ENCODE measurements around the gene ADH4. TPM values are rescaled to one million over a fixed set of nuclear protein-coding genes. Genes with fewer than 3 reads are reported as not detected.

Gene ADH4
- total RNA-seq, 1 experiment from 2014 or later = not detected

GRCh38 chr4:99134586-99134985 is 9.5 kb downstream of the ADH4 start:
- H2BK12ac ChIP-seq (ENCODE audit: insufficient read length, low read depth, low read length) = no peak overlapping the region
- H3K4me1 ChIP-seq (ENCODE audit: insufficient read depth, low read length) = no peaks in the 10 kb centered on the region
- H2BK15ac ChIP-seq (ENCODE audit: low read depth, low read length) = no peak overlapping the region
- no peak overlapping the region for H2BK120ac ChIP-seq (ENCODE audit: low read depth, low read length, poor library complexity, severe bottlenecking)
- H3K23ac ChIP-seq (ENCODE audit: insufficient read length, low read depth, low read length) = no peak overlapping the region
- no peak overlapping the region for H3K14ac ChIP-seq (ENCODE audit: insufficient read depth, low read length)
- H4K5ac ChIP-seq (ENCODE audit: insufficient read length, low read depth, low read length) = no peak overlapping the region
- Mint-ChIP-seq H3K36me3 (ENCODE audit: insufficient read depth in 1 of 3, low read depth in 3 of 3) (peaks cover 2 to 3% (median 2%) of the 10 kb centered on the region in 3 experiments; a peak in 6 of 7 replicates), H3K9me3 (peaks cover 3 to 7% of the 10 kb centered on the region in 2 experiments), H3K4me3 (no peak overlapping the region), H3K4me1 (no peaks in the 10 kb centered on the region), H3K27me3 (ENCODE audit: low read depth) (no peaks in the 10 kb centered on the region), H3K27ac (no peak overlapping the region)
- no peak for TF ChIP-seq CTCF (conservative IDR thresholded peaks at IDR 0.05)
- H4K8ac ChIP-seq (replicated peaks; ENCODE audit: insufficient read length, low read depth, low read length) = no peak overlapping the region
- no peaks in the 10 kb centered on the region for H3K23me2 ChIP-seq (ENCODE audit: insufficient read length, low read depth, low read length, poor library complexity, severe bottlenecking)
- no peaks in the 10 kb centered on the region for H3K79me1 ChIP-seq (ENCODE audit: insufficient read depth, low read depth, low read length, poor library complexity, severe bottlenecking)
- no peak overlapping the region for H3K4me2 ChIP-seq (ENCODE audit: insufficient read depth, insufficient read length, low read length)
- H2AFZ ChIP-seq (ENCODE audit: low read length) = no peak overlapping the region
- no peaks in the 10 kb centered on the region for H4K20me1 ChIP-seq (ENCODE audit: control insufficient read depth, insufficient read depth, insufficient read length)
- no peaks in the 10 kb centered on the region for H3K9me3 ChIP-seq (ENCODE audit: control insufficient read depth, low read depth, low read length)
- H3K27ac ChIP-seq (ENCODE audit: insufficient read length, low read depth, low read length) = no peak overlapping the region
- H3K27me3 ChIP-seq (ENCODE audit: insufficient read depth, low read length) = no peaks in the 10 kb centered on the region
- no peak overlapping the region for H3T11ph ChIP-seq (ENCODE audit: low read length)
- no peak overlapping the region for H3K4ac ChIP-seq (ENCODE audit: low read depth, low read length)
- H2BK5ac ChIP-seq (ENCODE audit: insufficient read length, low read length) = no peak overlapping the region
- 100% methylated on average over 1 of the region's 3 CpGs for WGBS (ENCODE audit: extremely low coverage, insufficient read length, low lambda C conversion rate)
- no peak overlapping the region for H4K91ac ChIP-seq (ENCODE audit: insufficient read length, low read depth, low read length)
- no peak overlapping the region for H3K18ac ChIP-seq (ENCODE audit: insufficient read length, low read depth, low read length)
- no peak overlapping the region for H3K56ac ChIP-seq (ENCODE audit: insufficient read length, low read depth, low read length)
- no peak overlapping the region for H2BK20ac ChIP-seq (ENCODE audit: low read depth, low read length, poor library complexity, severe bottlenecking)
- H3K9ac ChIP-seq (ENCODE audit: extremely low read depth, insufficient read length, low read length) = no peak overlapping the region
- no peak for DNase-seq
- H3K79me2 ChIP-seq (ENCODE audit: insufficient read depth, low read length) = no peaks in the 10 kb centered on the region
- H2AK5ac ChIP-seq (ENCODE audit: insufficient read length, low read length) = no peak overlapping the region
